Loucy (cell line): ENCODE data around the gene WDR11.

Experiments used
- EZH2phosphoT487 ChIP-seq: fragments of 200-600 bp; IDR thresholded peaks from 2 replicates; pipeline ENCODE4 v1.6.1; 2018; ENCODE audit warnings: antibody characterized with exemption, mild to moderate bottlenecking, moderate library complexity, borderline replicate concordance
- TF ChIP-seq, protein P1 (sequence below): fragments of 200-600 bp; sonication (generic); conservative IDR thresholded peaks from 2 replicates; pipeline ENCODE4 v1.5.1; 2014; ENCODE audit warnings: mild to moderate bottlenecking, antibody characterized with exemption, low read length

DNA sequence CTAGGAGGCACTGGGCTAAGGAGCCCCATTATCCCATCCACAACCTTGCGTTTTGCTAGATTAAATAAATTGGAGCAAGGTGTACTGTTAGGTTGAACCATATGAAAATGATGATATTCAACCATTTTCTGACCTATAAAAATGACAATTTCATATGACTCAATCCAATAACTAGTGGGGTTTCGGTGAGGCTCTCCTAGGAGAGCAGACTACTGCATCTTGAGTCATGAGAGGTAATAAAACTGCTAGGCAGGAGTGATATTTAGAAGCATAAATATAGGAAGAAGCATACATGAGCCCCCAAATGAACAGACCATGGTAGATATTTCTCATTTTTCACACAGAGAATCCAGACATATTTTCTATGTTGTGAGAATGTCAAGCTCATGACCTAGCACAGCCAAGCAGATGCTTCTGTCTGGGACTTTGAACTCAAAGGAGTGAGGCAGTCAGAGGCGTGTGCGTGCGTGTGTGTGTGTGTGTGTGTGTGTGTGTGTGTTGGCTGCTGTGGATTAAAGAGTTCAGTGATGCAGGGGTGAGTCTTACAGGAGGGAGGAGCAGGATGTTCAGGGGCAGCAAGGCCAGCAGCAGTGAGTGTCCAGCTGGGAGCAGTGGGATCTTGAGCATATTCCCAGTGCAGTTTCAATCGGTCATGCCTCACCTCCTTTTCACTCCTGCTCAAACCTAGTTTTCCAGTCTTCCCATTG is 17.8 kb upstream of the WDR11 start:
- TF ChIP-seq, protein P1, sequence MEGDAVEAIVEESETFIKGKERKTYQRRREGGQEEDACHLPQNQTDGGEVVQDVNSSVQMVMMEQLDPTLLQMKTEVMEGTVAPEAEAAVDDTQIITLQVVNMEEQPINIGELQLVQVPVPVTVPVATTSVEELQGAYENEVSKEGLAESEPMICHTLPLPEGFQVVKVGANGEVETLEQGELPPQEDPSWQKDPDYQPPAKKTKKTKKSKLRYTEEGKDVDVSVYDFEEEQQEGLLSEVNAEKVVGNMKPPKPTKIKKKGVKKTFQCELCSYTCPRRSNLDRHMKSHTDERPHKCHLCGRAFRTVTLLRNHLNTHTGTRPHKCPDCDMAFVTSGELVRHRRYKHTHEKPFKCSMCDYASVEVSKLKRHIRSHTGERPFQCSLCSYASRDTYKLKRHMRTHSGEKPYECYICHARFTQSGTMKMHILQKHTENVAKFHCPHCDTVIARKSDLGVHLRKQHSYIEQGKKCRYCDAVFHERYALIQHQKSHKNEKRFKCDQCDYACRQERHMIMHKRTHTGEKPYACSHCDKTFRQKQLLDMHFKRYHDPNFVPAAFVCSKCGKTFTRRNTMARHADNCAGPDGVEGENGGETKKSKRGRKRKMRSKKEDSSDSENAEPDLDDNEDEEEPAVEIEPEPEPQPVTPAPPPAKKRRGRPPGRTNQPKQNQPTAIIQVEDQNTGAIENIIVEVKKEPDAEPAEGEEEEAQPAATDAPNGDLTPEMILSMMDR: no peak
- TF ChIP-seq EZH2phosphoT487: no peak
